ENCODE results near the gene FAM43B.

DNA sequence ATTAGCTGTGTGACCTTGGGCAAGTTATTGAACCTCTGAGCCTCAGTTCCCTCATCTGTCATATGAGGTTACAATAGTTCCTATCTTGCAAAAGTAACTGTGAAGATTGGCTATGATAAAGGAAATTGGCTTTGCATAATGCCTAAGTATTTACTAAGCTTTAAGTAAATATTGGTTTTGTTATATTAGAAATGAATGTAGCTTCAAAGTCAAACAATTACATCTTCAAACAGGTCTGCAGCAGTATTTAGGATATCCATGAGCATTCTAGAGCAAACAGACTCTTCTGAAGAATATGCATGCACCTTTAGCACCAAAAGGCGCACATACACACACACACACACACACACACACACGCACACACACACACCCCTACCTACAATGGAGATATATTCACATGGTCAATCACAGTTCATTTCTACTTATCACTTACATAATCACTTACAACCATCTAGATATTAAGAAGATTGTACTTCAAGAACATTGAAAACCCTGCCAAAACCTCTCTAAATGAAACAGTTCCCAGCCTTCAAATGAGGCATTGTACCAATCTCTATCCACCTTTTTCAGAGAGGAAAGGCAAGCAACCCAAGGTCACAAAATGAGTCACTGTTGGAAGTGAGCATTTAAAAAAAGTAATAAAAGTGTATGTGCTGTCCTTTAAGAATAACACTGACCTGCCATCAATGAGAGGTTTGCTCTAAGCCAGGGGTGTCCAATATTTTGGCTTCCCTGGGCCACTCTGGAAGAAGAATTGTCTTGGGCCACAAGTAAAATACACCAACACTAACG lies 13.4 kb upstream of the FAM43B start:
- TF ChIP-seq, protein P1, sequence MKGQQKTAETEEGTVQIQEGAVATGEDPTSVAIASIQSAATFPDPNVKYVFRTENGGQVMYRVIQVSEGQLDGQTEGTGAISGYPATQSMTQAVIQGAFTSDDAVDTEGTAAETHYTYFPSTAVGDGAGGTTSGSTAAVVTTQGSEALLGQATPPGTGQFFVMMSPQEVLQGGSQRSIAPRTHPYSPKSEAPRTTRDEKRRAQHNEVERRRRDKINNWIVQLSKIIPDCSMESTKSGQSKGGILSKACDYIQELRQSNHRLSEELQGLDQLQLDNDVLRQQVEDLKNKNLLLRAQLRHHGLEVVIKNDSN (CRISPR knock-in tag; IDR thresholded peaks at IDR 0.05) = no peak
- TF ChIP-seq, protein P2, sequence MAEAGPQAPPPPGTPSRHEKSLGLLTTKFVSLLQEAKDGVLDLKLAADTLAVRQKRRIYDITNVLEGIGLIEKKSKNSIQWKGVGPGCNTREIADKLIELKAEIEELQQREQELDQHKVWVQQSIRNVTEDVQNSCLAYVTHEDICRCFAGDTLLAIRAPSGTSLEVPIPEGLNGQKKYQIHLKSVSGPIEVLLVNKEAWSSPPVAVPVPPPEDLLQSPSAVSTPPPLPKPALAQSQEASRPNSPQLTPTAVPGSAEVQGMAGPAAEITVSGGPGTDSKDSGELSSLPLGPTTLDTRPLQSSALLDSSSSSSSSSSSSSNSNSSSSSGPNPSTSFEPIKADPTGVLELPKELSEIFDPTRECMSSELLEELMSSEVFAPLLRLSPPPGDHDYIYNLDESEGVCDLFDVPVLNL (CRISPR knock-in tag; IDR thresholded peaks at IDR 0.05; ENCODE audit: borderline replicate concordance, low read depth) = no peak
- TF ChIP-seq NFE2L1 (CRISPR knock-in tag; IDR thresholded peaks at IDR 0.05) = no peak
- TF ChIP-seq, protein P3, sequence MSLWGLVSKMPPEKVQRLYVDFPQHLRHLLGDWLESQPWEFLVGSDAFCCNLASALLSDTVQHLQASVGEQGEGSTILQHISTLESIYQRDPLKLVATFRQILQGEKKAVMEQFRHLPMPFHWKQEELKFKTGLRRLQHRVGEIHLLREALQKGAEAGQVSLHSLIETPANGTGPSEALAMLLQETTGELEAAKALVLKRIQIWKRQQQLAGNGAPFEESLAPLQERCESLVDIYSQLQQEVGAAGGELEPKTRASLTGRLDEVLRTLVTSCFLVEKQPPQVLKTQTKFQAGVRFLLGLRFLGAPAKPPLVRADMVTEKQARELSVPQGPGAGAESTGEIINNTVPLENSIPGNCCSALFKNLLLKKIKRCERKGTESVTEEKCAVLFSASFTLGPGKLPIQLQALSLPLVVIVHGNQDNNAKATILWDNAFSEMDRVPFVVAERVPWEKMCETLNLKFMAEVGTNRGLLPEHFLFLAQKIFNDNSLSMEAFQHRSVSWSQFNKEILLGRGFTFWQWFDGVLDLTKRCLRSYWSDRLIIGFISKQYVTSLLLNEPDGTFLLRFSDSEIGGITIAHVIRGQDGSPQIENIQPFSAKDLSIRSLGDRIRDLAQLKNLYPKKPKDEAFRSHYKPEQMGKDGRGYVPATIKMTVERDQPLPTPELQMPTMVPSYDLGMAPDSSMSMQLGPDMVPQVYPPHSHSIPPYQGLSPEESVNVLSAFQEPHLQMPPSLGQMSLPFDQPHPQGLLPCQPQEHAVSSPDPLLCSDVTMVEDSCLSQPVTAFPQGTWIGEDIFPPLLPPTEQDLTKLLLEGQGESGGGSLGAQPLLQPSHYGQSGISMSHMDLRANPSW (CRISPR knock-in tag; conservative IDR thresholded peaks at IDR 0.05; ENCODE audit: low read depth) = no peak
- TF ChIP-seq, protein P4, sequence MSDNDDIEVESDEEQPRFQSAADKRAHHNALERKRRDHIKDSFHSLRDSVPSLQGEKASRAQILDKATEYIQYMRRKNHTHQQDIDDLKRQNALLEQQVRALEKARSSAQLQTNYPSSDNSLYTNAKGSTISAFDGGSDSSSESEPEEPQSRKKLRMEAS (CRISPR knock-in tag; IDR thresholded peaks at IDR 0.05) = no peak
- TF ChIP-seq, protein P5, sequence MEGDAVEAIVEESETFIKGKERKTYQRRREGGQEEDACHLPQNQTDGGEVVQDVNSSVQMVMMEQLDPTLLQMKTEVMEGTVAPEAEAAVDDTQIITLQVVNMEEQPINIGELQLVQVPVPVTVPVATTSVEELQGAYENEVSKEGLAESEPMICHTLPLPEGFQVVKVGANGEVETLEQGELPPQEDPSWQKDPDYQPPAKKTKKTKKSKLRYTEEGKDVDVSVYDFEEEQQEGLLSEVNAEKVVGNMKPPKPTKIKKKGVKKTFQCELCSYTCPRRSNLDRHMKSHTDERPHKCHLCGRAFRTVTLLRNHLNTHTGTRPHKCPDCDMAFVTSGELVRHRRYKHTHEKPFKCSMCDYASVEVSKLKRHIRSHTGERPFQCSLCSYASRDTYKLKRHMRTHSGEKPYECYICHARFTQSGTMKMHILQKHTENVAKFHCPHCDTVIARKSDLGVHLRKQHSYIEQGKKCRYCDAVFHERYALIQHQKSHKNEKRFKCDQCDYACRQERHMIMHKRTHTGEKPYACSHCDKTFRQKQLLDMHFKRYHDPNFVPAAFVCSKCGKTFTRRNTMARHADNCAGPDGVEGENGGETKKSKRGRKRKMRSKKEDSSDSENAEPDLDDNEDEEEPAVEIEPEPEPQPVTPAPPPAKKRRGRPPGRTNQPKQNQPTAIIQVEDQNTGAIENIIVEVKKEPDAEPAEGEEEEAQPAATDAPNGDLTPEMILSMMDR (IDR thresholded peaks at IDR 0.05) = no peak
- no peak for TF ChIP-seq KAT7 (CRISPR knock-in tag; IDR thresholded peaks at IDR 0.05; ENCODE audit: borderline replicate concordance)
- no peak for TF ChIP-seq IRF2 (CRISPR knock-in tag; IDR thresholded peaks at IDR 0.05; ENCODE audit: borderline replicate concordance, low read depth)

Measured in WTC11 (cell line).